T1000 (cell line): ENCODE results near the gene NR1I3.

Experiments
- DNase-seq: peaks from one replicate; lab custom pipeline; 2025; ENCODE audit warnings: mixed read lengths; lab: John Stamatoyannopoulos, UW

The NR1I3 gene

DNA sequence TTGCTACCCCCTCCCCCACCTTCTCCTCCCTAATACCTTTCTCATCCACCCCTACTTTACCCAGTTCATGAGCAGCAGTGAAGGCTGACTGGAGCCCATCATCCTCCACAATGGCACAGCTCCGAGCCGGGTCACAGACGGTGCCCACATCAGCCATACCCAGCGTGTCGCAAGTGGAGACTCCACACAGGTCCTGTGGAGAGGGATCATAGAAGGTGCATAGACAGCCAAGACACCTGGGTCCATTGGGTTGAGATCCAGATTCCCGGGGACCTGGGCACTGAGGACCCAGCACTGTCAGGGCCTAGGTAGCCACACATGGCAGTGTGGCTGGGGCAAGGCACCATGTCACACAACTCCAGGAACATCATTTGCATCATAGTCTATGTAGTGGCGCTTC is 41.9 kb downstream of the NR1I3 start:
- no peak for DNase-seq

DNA sequence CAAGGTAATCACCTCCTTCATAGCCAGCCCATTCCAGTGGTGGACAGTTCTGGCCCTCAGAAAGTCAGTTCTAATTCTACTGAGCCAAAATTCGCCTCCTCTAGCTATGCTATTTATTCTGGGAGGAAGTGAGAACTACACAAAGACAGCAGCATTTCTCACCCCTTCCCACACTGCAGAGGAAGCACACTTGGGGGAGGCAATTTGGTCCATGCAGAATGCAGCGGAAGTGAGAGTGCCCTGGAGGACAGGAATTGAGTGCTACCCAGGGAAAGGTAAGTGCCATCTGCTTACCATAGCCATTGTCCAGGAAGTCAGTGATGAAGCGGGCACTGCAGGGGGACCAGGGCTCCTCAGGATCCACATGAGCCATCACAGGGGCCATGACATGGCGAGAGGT is 42.8 kb downstream of the NR1I3 start:
- no peak for DNase-seq

DNA sequence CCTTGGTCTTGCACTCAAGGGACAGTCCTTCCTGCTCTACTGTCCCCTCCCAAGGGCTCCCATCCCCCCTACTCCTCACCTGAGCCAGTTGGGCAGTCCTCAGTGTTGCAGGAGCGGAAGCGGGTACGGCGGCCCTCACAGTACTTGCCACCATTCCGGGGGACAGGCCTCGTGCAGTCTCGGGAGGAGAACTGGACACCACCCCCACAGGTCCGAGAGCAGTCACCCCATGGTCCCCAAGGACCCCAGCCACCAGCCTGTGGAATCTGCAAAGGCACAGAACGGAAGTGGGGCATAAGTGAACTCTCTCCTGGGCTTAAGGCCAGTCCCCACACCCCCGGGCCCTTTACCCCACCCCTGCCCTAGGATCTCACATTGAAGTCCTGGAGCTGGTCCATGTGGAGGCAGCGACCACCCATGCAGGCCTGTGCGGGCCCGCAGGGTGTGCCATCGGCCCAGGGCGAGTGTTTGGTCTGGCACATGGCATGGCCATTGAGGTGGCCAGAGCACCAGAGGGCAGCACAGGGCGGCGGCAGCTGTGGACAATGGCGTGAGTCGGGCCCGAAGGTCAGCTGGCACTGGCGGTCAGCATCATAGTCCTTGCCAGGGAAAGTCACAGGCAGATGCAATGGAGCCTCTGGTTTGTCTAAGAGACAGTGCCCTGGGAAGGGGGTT is 44.3 kb downstream of the NR1I3 start:
- DNase-seq: no peak

DNA sequence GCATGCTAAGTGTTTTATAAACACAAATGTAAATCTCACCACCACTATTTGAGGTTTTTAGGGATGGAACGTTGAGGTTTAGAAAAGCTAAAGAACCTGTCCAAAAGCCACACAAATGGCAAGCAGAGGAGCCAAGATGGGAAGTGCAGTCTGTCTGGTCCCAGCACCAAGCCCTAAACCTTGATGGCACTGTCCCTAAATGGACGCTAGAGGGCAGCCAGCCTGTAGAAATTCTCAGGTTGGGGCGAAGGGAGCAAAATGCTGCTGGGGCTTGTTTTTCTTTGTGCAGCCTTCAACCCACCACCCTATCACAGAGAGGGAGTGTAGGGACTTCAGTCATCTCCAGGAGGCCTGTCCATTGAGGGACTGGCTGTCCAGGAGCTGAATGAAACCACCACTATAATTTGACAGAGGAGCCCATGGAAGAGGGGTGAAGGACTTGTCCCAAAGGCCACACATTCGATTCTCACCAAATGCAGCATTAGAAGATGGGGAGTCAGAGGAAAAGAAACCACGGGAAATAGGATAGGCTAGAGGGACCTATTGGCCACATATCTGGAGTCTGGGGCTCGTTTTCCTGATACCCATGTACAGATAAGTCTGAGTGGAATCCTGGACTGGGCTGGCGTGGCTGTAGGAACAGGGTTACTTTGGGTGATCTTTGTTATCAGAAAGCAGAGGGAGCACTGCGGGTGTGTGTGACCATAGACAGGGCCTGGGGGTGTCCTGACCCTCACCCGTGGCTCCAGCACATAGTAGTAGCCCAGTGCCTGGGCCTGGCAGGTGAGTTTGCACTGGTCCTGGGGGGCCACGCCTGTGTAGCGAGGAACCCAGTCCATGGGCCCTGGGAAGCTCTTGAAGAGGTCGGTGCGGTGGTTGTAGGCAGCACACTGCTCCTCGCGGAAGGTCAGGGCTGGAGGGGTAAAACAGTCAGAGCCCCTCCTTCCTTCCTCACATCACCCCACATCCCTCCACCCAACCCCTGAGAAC is 45.2 kb downstream of the NR1I3 start:
- DNase-seq: peak; percentile 44

DNA sequence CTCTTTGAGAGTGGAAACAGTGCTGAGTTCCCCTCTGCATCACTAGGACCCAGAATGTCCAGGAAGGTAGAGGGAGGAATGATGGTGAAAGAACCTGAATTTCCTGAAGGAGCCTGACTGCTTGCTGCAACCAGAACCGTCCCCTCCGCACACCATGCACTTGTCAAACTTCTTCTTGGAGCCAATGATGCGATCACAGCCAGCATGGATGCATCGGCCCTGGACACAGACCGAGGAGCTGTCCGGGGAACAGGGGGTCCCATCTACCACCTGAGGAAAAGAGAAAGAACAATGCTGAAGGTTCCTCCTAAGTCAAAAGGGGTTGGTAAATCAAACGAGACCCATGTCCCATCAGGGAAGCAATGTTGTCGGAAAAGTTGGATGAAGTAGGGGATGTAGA is 46.0 kb downstream of the NR1I3 start:
- DNase-seq: no peak

DNA sequence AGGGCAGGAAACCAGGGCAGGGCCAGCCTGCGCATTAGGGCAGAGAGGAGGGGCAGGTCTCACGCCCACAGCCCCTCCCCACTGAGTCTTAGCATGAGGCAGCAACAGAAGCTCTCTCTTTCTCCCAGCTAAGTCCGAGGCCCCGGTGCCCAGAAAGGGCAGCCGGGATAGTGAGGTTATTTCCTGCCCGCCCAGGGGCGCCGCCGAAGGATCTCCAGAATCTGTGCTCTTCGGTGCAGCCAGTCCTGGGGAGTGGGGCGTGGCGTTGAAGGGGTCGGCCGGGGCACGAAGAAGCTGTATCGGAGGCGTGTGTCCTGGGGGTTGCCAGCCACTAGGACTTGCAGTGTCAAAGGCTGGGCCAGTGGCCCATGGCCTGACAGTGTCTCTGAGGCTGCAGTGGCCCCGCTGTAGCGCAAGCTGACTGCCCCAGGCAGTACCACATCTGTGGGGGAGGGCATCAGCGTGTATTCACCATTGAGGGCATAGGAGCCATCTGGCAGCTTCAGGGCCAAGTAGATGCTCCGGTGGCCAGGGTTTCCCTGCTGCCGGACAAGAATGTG is 47.0 kb downstream of the NR1I3 start:
- no peak for DNase-seq

DNA sequence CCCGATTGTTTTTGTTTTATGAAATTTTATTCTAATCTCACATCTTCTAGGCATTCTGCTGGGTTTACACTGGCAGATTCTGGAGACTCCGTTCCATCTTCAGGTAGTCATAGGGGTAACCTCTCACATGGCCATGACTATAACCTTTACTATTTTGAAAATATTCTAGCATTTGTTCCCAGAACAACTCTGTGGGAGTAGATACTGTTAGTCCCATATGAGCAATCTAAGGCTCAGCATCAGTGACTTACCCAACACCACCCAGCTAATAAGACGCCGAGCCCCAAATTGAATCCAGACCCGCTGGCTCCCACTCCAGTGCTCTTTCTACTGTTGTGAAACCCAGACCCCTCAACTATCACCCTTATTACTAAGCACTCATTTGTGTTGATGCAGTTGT is 49.0 kb downstream of the NR1I3 start:
- DNase-seq: no peak

DNA sequence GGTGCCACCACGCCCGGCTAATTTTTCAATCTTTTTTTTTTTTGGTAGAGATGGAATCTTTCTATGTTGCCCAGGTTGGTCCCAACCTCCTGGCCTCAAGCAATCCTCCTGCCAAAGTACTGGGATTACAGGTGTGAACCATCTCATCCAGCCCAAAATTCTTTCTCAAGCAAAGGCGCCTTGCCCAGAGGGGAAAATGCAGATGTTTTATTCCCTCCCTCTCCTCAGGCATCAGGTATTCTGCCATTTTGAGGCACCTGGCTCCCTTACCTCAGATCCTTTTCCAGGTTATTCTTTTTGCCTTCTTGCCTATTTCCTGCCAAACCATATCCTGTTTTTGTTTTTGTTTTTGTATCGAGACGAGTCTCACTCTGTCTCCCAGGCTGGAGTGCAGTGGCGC is 49.6 kb downstream of the NR1I3 start:
- DNase-seq: no peak

DNA sequence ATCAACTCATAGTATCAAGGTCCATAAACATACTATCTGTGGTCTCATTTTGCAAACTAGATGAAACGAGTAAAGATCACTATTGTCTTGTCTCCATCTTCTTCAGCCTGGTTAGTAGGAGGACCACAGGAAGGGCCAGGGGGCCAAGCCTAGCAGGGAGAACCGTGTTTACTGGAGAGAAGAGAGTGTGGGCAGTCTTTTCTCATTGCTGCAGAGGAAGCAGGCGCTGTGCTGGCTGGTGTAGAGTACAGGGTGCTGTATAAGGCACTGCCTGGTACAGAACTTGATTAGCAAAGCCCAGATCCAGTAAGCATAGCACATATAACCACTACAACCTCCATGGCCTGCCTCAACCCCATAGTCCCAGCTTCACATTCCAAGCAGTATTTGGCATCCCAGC is 50.7 kb downstream of the NR1I3 start:
- no peak for DNase-seq

DNA sequence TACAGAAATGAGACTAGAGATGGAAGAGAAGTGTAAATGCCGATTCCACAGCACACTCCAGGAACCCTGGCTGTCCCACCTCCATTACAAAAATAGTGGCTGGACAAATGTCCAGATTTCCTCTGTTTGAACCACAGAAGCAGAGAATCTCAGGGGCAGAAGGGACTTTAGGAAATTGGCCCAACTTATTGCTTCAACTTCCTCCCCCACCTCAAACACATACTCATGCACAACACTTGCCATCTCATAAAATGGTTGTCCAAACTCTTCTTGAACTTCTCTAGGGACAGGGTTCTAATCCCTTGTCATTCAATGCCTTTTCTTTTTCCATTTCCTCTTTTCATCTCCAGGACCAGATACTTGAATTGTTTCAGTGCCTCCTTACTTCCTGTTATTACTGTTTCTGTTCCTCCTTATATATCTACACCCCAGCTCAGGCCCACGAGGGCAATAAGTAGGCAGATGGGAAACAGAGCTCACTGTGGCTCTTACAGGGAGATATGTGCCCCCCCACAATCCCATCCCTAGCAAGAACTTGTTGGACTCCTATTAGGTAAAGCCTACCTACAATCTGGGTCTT is 52.2 kb downstream of the NR1I3 start:
- DNase-seq: no peak

DNA sequence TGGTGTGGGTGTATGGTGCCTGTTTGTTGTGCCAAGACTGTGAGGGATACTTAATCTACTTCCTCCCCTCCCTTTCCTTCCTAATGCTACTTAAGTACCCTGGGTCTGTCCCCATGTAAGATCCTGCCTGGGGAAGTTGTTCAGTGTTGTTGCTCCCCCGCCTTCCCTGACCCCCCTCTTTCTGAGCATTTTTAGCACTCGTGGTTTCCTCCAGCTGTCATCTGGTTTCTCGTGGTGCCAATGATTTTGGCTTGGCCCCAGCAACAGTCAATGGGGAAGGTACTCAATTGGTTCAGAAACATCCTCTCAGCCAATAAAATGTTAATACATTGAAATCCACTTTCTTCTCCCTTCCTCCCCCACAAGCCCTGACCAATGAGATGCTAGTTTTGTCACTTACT is 52.7 kb downstream of the NR1I3 start:
- no peak for DNase-seq

DNA sequence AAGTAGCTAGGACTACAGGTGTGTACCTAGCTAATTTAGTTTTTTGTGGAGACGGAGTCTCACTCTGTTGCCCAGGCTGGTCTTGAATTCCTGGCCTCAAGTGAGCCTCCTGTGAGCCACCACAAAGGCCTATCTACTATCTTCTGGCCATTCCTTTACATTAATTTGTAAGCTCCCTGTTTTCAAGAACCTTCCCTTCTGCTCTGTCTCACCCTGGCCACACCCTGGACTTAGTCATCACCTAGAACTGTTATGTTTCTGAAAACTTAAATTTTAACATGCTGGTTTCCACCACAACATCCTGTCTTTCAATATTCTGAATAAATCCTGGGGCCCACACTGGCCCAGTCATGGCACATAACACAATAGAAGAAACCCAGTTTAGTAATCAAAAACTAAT is 55.8 kb downstream of the NR1I3 start:
- DNase-seq: no peak

DNA sequence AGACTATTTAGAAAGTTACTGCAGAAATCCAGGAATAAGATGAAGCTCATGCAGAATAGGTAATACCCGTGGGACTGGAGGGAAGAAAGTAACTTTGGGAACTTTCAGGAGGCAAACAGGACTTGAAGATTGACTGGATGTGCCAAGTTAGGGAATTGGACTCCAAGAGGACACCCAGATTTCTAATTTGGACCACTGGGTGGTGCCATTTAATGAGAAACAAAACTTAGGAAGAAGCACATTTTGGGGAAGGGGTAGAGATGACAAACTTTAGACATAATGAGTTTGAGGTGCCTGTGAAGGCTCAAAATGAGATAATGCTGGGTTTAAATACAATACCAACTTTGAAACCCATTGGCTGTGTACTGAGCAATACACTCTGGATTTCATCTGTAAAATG is 57.4 kb downstream of the NR1I3 start:
- DNase-seq: no peak

DNA sequence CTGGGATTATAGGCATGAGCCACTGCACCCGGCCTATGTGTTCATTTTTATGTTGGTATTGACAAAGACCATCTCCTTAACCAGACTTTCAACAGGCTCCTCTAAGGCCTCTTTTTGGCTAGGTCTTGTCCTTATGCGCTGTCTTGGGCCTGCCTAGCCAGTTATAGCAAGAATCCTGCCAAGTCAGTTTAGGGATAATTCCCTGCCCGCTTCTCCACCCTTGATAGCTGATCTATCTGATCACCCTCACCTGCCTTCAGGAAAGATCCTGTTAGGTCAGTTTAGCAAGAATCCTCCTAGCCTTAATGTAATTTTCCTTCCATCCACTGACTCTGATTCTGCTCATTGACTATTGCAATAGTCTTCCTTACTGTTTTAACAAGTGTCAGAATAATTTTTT is 58.3 kb downstream of the NR1I3 start:
- no peak for DNase-seq
